Muscle of back (tissue), 13 donors: ENCODE data around the gene TAF11L13. TPM values are rescaled to one million over a fixed set of nuclear protein-coding genes. Genes with fewer than 3 reads are reported as not detected.
A peak's percentile ranks its signal among the peaks of the same experiment; 100 is the strongest.
"Not testable (repeated sequence)": the region's sequence is repeated elsewhere in the genome, so short reads cannot be mapped to it uniquely, and the experiment has no call there.

Experiments
- DNase-seq, 3 donors: peaks; one replicate each; pipeline versions ENCODE4 v3.0.0 to v3.0.0-alpha.2; 2013
- long read RNA-seq, 9 donors: transcript quantifications; one replicate each; lab custom pipeline, GENCODE V29; 2026
- polyA plus RNA-seq, 10 donors: library from polyadenylated mRNA; unstranded; fragments of 120-200 nt; gene quantifications; one replicate each; pipeline ENCODE4 v1.2.1, GENCODE V29; 2013; ENCODE audit not compliant: insufficient read length in 10 of 10

TAF11L13 gene
- polyA plus RNA-seq: not detected
- long read RNA-seq, donor 1: 0 reads
- long read RNA-seq, donor 2: 0 reads
- long read RNA-seq, donor 3: 0 reads
- long read RNA-seq, donor 4: 0 reads
- long read RNA-seq, donor 5: 0 reads
- long read RNA-seq, donor 6: 0 reads
- long read RNA-seq, donor 7: 0 reads
- long read RNA-seq, donor 8: 0 reads
- long read RNA-seq, donor 9: 0 reads

DNA sequence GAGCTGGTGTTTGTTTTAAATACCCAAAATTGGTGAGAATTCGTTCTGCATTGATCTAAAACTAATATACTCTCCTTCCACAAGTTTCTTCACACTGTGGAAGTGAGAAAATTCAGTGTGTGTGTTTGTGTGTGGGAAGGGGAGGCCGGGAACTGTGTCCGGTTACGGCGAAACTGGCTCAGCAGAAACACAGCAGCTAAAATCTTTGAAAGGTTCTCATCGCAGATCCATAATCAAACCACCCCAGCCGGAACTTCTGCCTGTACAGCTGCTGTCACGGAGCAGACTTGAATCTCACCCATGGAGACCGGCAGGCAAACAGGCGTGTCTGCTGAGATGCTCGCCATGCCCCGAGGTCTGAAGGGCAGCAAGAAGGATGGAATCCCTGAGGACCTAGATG, at the start of gene TAF11L13:
Gene TAF11L13 (plus strand): TSS at position 301 of the 400 bp plus-strand sequence.
- DNase-seq: not testable (repeated sequence)

DNA sequence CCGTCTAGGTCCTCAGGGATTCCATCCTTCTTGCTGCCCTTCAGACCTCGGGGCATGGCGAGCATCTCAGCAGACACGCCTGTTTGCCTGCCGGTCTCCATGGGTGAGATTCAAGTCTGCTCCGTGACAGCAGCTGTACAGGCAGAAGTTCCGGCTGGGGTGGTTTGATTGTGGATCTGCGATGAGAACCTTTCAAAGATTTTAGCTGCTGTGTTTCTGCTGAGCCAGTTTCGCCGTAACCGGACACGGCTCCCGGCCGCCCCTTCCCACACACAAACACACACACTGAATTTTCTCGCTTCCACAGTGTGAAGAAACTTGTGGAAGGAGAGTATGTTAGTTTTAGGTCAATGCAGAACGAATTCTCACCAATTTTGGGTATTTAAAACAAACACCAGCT, 46.2 kb upstream of the TAF11L13 start, which contains the start of gene TAF11L7:
Gene TAF11L7 (minus strand): TSS at position 101 of the 400 bp plus-strand sequence.
- not testable (repeated sequence) for DNase-seq

DNA sequence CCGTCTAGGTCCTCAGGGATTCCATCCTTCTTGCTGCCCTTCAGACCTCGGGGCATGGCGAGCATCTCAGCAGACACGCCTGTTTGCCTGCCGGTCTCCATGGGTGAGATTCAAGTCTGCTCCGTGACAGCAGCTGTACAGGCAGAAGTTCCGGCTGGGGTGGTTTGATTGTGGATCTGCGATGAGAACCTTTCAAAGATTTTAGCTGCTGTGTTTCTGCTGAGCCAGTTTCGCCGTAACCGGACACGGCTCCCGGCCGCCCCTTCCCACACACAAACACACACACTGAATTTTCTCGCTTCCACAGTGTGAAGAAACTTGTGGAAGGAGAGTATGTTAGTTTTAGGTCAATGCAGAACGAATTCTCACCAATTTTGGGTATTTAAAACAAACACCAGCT, 41.0 kb upstream of the TAF11L13 start, which contains the start of gene TAF11L8:
Gene TAF11L8 (minus strand): TSS at position 101 of the 400 bp plus-strand sequence.
- not testable (repeated sequence) for DNase-seq

DNA sequence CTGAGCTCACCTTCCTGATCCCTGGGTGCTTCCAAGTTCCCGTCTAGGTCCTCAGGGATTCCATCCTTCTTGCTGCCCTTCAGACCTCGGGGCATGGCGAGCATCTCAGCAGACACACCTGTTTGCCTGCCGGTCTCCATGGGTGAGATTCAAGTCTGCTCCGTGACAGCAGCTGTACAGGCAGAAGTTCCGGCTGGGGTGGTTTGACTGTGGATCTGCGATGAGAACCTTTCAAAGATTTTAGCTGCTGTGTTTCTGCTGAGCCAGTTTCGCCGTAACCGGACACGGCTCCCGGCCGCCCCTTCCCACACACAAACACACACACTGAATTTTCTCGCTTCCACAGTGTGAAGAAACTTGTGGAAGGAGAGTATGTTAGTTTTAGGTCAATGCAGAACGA, 37.6 kb upstream of the TAF11L13 start, which contains the start of gene TAF11L9:
Gene TAF11L9 (minus strand): TSS at position 140 of the 400 bp plus-strand sequence.
- DNase-seq: not testable (repeated sequence)

DNA sequence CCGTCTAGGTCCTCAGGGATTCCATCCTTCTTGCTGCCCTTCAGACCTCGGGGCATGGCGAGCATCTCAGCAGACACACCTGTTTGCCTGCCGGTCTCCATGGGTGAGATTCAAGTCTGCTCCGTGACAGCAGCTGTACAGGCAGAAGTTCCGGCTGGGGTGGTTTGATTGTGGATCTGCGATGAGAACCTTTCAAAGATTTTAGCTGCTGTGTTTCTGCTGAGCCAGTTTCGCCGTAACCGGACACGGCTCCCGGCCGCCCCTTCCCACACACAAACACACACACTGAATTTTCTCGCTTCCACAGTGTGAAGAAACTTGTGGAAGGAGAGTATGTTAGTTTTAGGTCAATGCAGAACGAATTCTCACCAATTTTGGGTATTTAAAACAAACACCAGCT, 34.2 kb upstream of the TAF11L13 start, which contains the start of gene TAF11L10:
Gene TAF11L10 (minus strand): TSS at position 101 of the 400 bp plus-strand sequence.
- DNase-seq: not testable (repeated sequence)

DNA sequence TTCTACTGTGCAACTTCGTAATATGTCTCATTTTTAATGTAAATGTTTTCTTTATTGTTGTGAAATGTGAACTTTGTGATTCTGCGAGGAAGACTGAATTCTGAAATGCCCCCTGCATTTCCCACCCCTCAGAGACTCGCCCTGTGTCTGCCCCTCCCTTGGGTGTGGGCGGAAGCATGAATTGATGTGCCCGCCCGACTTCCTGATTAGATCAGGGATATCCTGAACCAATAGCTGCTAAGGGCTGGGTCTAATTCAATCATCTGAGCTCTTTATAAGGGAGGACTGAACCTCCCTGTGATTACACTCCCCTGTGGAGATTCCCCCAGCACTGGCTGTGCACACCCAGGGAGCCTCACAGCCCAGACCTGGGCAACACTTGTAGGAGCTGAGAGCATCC, 28.0 kb upstream of the TAF11L13 start, which contains the start of gene TAF11L11:
Gene TAF11L11 (plus strand): TSS at position 304 of the 400 bp plus-strand sequence.
- not testable (repeated sequence) for DNase-seq

DNA sequence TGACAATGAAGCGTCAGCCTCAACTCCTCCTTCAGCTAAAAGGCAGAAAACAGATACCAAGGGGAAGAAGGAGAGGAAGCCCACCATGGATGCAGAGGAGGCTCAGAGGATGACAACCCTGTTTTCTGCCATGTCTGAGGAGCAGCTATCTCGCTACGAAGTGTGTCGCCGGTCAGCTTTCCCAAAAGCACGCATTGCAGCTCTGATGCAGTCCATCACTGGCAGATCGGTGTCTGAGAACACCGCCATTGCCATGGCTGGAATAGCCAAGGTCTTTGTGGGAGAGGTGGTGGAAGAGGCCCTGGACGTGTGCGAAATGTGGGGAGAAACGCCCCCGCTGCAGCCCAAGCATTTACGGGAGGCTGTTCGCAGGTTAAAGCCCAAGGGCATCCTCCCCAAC, 26.9 kb upstream of the TAF11L13 start:
- no peak for DNase-seq

DNA sequence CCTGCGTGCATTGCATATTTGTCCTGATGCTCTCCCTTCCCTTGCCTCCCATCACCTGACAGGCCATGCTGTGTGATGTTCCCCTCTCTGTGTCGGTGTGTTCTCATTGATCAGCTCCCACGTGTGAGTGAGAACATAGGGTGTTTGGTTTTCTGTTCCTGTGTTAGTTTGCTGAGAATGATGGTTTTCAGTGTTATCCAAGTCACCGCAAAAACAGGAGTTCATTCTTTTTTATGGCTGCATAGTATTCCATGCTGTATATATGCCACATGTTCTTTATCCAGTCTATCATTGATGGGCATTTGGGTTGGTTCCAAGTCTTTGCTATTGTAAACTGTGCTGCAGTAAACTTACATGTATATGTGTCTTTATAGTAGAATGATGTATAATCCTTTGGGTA, 24.4 kb upstream of the TAF11L13 start:
- not testable (repeated sequence) for DNase-seq

DNA sequence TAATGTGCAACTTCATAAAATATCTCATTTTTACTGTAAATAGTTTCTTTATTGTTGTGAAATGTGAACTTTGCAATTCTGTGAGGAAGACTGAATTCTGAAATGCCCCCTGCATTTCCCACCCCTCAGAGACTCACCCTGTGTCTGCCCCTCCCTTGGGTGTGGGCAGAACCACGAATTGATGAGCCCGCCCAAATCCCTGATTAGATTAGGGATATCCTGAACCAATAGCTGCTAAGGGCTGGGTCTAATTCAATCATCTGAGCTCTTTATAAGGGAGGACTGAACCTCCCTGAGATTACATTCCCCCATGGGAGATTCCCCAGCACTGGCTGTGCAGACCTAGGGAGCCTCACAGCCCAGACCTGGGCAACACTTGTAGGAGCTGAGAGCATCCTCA, 21.8 kb upstream of the TAF11L13 start, which contains the start of gene TAF11L12:
Gene TAF11L12 (plus strand): TSS at position 301 of the 400 bp plus-strand sequence.
- DNase-seq: not testable (repeated sequence)

DNA sequence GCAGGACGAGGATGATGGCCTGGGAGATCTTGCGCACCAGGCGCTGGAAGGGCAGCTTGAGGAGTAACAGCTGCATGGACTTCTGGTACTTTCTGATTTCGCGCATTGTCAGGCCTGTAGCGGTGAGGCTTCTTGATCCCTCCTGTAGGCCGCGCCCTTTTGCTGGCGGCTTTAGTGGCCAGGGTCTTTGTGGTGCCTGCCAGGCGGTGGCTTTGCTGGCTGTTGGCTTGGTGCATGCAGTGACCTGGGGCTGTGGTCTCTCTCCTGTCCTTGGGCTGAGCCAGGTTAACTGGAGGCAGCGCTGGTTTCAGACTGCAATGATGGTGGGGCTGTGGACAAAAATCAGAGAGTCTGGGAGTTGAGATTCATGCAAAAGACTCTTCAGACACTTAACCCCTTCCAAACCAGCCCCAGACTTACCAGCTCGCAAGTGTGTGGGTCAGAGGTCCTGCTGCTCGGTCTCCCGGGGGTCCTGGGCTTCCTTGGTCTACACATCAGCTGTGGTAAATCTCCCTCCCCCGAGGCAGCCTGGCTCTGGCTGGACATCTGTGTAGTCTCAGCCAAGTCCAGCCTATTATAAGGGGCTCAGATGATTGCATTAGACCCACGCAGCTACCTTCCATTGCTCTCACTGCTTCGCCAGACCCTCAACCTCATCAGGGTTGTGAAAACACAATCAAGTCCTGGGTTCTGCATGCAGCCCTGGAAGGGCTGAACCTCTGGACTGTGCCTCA, 16.8 kb upstream of the TAF11L13 start:
- no peak for DNase-seq

DNA sequence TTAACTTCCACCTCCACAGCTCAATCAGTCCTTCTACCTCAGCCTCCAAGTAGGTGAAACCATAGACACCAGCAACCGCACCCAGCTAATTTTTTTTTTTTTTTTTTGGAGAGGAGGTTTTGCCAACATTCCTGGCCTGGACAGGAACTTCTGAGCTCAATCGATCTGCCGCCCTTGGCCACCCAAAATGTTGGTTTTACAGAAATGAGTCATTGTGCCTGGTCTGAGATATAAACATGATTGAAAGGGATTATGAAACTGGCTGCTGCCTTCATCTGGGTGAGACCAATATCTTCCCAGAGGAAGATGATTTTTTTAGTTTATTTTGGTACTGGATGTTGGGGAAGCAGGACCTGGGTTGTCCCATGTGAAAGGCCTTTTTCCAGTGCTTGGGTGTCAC, 12.5 kb upstream of the TAF11L13 start:
- DNase-seq: no peak

DNA sequence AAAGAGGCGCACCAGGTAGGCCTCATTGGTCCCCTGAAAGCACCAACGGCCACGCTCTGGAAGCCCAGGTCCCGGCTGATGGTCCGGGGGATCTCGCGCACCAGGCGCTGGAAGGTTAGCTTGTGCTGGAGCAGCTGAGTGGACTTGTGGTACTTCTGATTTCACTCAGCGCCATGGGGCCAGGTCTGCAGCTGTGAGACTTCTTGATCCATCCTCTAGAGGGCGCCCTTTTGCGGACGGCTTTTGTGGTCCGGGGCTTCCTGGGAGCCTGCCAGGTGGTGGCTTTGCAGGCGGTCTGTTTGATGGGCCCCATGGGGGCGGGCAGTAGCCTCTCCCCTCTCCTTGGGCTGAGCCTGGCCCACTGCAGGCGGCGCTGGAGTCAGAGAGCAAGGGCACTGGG, 11.3 kb upstream of the TAF11L13 start:
- DNase-seq: no peak

DNA sequence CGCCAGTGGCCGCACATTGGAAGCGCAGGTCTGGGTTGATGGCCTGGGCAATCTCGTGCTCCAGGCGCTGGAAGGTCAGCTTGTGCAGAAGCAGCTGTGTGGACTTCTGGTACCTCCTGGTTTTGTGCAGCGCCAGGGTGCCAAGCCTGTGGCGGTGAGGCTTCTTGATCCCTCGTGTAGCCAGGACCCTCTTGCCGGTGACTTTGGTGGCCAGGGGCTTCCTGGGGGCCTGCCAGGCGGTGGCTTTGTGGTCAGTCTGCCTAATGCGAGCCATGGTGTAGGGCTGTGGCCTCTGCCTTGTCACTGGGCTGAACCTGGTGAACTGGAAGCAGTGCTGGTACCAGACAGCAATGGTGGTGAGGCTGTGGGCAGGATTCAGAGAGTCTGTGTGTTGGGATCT, 6.2 kb upstream of the TAF11L13 start:
- no peak for DNase-seq

DNA sequence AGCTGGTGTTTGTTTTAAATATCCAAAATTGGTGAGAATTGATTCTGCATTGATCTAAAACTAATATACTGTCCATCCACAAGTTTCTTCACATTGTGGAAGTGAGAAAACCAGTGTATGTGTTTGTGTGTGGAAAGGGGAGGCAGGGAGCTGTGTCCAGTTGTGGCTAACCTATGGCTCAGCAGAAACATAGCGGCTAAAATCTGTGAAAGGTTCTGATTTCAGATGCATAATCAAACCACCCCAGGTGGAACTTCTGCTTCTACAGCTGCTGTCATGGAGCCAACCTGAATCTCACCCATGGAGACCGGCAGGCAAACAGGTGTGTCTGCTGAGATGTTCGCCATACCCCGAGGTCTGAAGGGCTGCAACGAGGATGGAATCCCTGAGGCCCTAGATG, 2.3 kb downstream of the TAF11L13 start, which contains the start of gene TAF11L14:
Gene TAF11L14 (plus strand): TSS at position 301 of the 400 bp plus-strand sequence.
- no peak for DNase-seq

DNA sequence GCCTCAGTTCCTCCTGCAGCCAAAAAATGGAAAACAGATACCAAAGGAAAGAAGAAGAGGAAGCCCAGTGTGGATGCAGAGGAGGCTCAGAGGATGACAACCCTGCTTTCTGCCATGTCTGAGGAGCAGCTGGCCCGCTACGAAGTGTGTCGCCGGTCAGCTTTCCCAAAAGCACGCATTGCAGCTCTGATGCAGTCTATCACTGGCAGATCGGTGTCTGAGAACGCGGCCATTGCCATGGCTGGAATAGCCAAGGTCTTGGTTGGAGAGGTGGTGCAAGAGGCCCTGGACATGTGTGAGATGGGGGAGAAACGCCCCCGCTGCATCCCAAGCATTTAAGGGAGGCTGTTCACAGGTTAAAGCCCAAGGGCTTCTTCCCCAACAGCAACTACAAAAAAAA, 17.3 kb downstream of the TAF11L13 start:
- not testable (repeated sequence) for DNase-seq

DNA sequence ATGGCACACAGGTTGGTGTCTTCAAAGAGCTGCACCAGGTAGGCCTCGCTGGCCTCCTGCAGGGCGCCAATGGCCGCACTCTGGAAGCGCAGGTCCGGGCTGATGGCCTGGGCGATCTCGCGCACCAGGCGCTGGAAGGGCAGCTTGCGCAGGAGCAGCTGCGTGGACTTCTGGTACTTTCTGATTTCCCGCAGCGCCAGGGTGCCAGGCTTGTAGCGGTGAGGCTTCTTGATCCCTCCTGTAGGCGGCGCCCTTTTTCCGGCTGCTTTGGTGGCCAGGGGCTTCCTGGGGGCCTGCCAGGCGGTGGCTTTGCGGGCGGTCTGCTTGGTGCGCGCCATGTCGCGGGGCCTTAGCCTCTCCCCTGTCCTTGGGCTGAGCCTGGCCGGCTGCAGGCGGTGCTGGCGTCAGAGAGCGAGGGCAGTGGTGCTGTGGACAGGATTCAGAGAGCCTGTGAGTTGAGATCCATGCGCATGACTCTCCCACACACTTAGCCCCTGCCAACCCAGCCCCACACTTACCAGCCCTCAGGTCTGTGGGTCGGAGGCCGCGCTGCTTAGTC, 23.4 kb downstream of the TAF11L13 start:
- not testable (repeated sequence) for DNase-seq

DNA sequence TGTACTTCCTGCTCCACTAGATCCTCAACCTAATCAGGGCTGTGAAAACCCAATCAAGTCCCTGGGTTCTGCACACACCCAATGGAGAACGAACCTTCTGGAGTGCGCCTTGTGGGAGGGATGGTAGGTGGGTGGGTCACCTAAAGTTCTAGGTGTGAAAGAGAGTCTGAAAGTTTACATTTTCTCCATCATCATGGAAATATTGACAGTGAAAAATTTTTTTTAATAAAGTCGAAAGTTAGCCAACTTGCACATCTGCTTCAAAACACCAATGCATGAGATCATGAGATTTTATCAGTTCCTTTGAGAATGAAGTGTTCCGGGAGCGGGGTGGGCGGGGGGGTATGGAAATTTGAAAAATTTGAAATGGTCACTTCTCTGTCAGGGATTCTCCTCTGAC, 24.0 kb downstream of the TAF11L13 start:
- DNase-seq: peak in 2 of 3 donors; percentile 13 to 46

DNA sequence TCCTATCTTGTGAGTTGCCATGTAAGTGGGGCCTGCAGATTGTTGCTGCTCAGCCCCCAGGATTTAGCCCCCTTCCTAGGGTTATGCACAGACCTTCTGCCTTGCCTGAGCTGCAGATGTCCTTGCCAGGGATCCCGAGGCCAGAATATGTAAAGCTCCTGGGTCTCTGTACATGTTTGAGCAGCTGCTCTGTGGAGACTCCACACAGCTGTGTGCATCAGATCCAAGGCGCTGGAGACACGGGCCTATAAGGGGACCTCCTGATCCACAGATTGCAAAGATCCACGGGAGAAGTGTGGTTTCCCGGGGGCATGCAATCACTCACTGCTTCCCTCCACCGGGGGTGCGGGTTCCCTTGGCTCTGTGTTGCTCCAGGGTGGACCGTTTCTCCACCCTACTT, 31.3 kb downstream of the TAF11L13 start:
- DNase-seq: peak in 1 of 3 donors; percentile 46

DNA sequence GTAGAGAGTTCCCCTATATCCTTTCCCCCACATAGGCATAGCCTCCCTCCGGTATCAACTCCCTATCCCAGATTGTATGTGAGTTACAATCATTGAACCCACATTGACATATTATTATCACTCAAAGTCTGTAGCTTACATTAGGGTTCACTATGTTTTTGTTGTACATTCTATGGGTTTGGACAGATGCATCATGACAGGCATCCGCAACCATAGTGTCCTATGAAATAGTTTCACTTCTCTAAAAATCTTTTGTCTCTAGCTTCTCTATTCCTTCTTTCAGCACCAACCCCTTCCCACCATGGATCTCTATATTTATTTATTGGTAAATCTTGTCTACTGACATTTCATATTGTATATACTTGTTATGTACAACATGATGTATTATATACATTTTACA, 33.9 kb downstream of the TAF11L13 start:
- no peak for DNase-seq

DNA sequence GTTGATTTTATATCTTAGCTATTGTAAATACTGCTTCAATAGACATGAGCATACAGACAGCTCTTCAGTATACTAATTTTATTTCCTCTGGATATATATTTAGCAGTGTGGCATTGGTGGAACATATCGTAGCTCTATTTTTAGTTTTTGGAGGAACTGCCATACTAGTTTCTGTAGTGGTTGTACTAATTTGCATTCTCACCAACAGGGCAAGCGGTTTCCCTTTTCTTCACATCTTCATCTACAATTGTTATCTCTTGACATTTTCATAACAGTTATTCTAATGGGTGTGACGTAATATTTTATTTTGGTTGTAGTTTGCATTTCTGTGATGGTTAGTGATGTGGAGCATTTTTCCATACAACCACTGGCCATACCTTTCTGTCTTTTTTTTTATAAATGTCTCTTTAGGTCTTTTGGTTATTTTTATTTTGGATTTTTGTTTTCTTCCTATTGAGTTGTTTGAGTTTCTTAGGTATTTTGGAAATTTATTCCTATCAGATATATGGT, 34.9 kb downstream of the TAF11L13 start:
- no peak for DNase-seq

DNA sequence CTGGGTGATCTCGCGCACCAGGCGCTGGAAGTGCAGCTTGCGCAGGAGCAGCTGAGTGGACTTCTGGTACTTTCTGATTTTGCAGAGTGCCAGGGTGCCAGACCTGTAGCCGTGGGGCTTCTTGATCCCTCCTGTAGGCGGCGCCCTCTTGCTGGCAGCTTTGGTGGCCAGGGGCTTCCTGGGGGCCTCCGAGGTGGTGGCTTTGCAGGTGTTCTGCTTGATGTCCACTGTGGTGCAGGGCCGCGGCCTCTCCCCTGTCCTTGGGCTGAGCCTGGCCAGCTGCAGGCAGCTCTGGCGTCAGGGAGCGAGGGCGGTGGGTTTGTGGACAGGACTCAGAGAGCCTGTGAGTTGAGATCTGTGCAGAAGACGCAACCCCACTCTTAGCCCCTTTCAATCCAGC, 38.5 kb downstream of the TAF11L13 start:
- no peak for DNase-seq

DNA sequence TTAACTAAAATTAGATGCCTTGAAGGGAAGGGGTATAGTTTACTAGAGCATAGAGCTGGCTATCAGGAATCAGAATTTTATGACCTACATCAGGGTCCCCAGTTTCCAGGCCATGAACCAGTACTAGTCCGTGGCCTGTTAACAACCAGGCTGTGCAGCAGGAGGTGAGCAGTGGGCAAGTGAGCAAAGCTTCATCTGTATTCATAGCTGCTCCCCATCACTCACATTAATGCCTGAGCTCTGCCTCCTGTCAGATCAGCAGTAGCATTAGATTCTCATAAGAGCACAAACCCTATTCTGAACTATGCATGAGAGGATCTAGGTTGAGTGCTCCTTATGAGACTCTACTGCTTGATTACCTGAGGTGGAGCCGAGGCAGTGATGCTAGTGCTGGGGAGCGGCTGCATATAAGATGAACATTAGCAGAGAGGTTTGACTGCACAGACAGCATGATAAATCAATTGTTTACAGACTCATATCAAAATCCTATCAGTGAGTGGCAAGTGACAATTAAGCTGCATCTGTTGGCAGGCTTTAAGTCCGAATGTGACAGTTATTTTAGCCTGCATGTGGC, 47.0 kb downstream of the TAF11L13 start:
- DNase-seq: no peak
